SK-N-SH treated with all-trans-retinoic acid at 6 μM for 48 hours (cell line): ENCODE measurements around the gene GOLGA1.

Source experiments
- ATAC-seq: fragments of 200-7000 bp; cut with Tn5 transposase; 3 replicates; pipeline ENCODE4 v1.9.1; 2020; ENCODE audit warnings: mild to moderate bottlenecking, moderate library complexity
- ARNTL ChIP-seq: fragments of 450-650 bp; formaldehyde crosslinking; IDR thresholded peaks from 2 replicates; pipeline ENCODE4 v1.5.0; 2020; ENCODE audit warnings: low read depth, mild to moderate bottlenecking, moderate library complexity, borderline replicate concordance
- BACH2 ChIP-seq: fragments of 250-450 bp; sonication (Bioruptor Pico); IDR thresholded peaks from 2 replicates; pipeline ENCODE4 v1.9.0; 2021; ENCODE audit warnings: mild to moderate bottlenecking, borderline replicate concordance
- CSDC2 ChIP-seq: fragments of 250-450 bp; sonication (Bioruptor Pico); IDR thresholded peaks from 2 replicates; pipeline ENCODE4 v1.5.0; 2020; ENCODE audit warnings: mild to moderate bottlenecking, moderate library complexity
- ESRRG ChIP-seq: fragments of 250-450 bp; sonication (Bioruptor Pico); IDR thresholded peaks from 2 replicates; pipeline ENCODE4 v1.6.1; 2021; ENCODE audit warnings: mild to moderate bottlenecking
- GLIS3 ChIP-seq: fragments of 250-450 bp; sonication (Bioruptor Pico); IDR thresholded peaks from 2 replicates; pipeline ENCODE4 v1.5.0; 2020; ENCODE audit warnings: mild to moderate bottlenecking, moderate library complexity
- OSR1 ChIP-seq: fragments of 250-450 bp; sonication (Bioruptor Pico); IDR thresholded peaks from 2 replicates; pipeline ENCODE4 v1.8.0; 2022; ENCODE audit warnings: moderate library complexity, mild to moderate bottlenecking, inconsistent platforms
- POU6F1 ChIP-seq: fragments of 250-450 bp; sonication (Bioruptor Pico); IDR thresholded peaks from 2 replicates; pipeline ENCODE4 v1.8.0; 2021; ENCODE audit warnings: low read depth, mild to moderate bottlenecking, moderate library complexity, borderline replicate concordance
- PPARA ChIP-seq: fragments of 250-450 bp; sonication (Bioruptor Pico); IDR thresholded peaks from 2 replicates; pipeline ENCODE4 v1.5.0; 2020; ENCODE audit warnings: mild to moderate bottlenecking, borderline replicate concordance
- RARB ChIP-seq: fragments of 250-450 bp; sonication (Bioruptor Pico); IDR thresholded peaks from 2 replicates; pipeline ENCODE4 v1.8.0; 2021; ENCODE audit warnings: mild to moderate bottlenecking, moderate library complexity
- SNAI2 ChIP-seq: fragments of 250-450 bp; sonication (Bioruptor Pico); IDR thresholded peaks from 2 replicates; pipeline ENCODE4 v1.5.0; 2020; ENCODE audit warnings: mild to moderate bottlenecking, moderate library complexity
- TCF4 ChIP-seq: fragments of 250-450 bp; sonication (Bioruptor Pico); IDR thresholded peaks from 2 replicates; pipeline ENCODE4 v1.8.0; 2021; ENCODE audit warnings: mild to moderate bottlenecking, moderate library complexity, borderline replicate concordance
- TOX ChIP-seq: fragments of 250-450 bp; sonication (Bioruptor Pico); IDR thresholded peaks from 2 replicates; pipeline ENCODE4 v1.8.0; 2021; ENCODE audit warnings: mild to moderate bottlenecking, moderate library complexity, borderline replicate concordance
- ZFP3 ChIP-seq: fragments of 250-450 bp; sonication (Bioruptor Pico); IDR thresholded peaks from 2 replicates; pipeline ENCODE4 v1.5.0; 2020; ENCODE audit warnings: mild to moderate bottlenecking, moderate library complexity
- ZFP30 ChIP-seq: fragments of 450-650 bp; formaldehyde crosslinking; IDR thresholded peaks from 2 replicates; pipeline ENCODE4 v1.5.0; 2022; ENCODE audit warnings: mild to moderate bottlenecking, moderate library complexity
- ZNF70 ChIP-seq: fragments of 450-650 bp; formaldehyde crosslinking; IDR thresholded peaks from 2 replicates; pipeline ENCODE4 v1.5.0; 2020; ENCODE audit warnings: mild to moderate bottlenecking, moderate library complexity
- ZNF8 ChIP-seq: fragments of 450-650 bp; formaldehyde crosslinking; IDR thresholded peaks from 2 replicates; pipeline ENCODE4 v1.5.0; 2020; ENCODE audit warnings: mild to moderate bottlenecking, moderate library complexity
- TF ChIP-seq, protein P1 (sequence below): fragments of 250-450 bp; sonication (Bioruptor Pico); IDR thresholded peaks from 2 replicates; pipeline ENCODE4 v1.8.0; 2020; ENCODE audit warnings: mild to moderate bottlenecking, moderate library complexity, borderline replicate concordance
- TF ChIP-seq, protein P2 (sequence below): fragments of 250-450 bp; sonication (Bioruptor Pico); IDR thresholded peaks from 2 replicates; pipeline ENCODE4 v1.5.1; 2020; ENCODE audit warnings: low read depth, mild to moderate bottlenecking, moderate library complexity
- TF ChIP-seq, protein P3 (sequence below): fragments of 250-450 bp; sonication (Bioruptor Pico); IDR thresholded peaks from 2 replicates; pipeline ENCODE4 v1.5.0; 2020; ENCODE audit warnings: mild to moderate bottlenecking, moderate library complexity
- TF ChIP-seq, protein P4 (sequence below): fragments of 250-450 bp; sonication (Bioruptor Pico); IDR thresholded peaks from 2 replicates; pipeline ENCODE4 v1.5.1; 2021; ENCODE audit warnings: mild to moderate bottlenecking, moderate library complexity

Gene GOLGA1

DNA sequence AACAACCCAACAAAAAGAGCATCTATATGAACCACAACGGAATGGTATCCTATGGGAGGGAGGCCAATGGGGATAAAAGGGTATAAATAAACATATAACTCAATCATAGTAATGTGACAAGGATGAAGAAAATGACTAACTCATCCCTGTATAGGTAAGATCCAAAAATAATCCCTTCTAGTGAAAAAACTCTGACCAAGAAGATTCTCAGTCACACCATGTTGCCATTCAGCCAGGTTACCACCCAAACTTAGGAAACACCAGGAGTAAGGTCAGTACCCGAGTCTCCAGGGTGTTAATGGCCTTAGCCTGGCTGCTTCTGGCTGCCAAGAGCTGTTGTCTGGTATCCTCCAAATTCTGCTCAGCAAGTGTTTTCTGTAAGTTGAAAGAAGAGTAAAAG lies 32.8 kb downstream of the GOLGA1 start:
- no peak for ATAC-seq

DNA sequence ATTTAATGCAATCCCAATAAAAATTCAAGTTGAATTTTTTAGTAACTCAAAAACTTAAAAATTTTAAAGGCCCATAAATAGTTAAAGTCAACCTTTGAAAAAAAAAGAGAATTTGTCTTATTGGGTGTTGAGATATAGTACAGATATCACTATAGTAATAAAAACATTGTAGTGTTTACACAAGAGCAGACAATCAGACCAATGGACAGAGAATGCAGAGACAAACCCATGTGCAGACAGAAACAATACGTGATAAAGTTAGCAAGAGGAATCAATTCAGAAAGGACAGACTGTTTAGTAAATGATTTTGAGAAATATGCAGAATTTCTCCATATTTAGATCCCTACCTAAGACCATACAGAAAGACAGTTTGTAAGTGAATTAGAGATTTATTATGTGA lies 33.9 kb downstream of the GOLGA1 start:
- no peak for TF ChIP-seq ZNF8 (CRISPR knock-in tag)
- no peak for TF ChIP-seq OSR1
- TF ChIP-seq CSDC2 (CRISPR knock-in tag) = no peak
- TF ChIP-seq, protein P1, sequence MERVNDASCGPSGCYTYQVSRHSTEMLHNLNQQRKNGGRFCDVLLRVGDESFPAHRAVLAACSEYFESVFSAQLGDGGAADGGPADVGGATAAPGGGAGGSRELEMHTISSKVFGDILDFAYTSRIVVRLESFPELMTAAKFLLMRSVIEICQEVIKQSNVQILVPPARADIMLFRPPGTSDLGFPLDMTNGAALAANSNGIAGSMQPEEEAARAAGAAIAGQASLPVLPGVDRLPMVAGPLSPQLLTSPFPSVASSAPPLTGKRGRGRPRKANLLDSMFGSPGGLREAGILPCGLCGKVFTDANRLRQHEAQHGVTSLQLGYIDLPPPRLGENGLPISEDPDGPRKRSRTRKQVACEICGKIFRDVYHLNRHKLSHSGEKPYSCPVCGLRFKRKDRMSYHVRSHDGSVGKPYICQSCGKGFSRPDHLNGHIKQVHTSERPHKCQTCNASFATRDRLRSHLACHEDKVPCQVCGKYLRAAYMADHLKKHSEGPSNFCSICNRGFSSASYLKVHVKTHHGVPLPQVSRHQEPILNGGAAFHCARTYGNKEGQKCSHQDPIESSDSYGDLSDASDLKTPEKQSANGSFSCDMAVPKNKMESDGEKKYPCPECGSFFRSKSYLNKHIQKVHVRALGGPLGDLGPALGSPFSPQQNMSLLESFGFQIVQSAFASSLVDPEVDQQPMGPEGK (CRISPR knock-in tag) = no peak
- no peak for TF ChIP-seq BACH2
- TF ChIP-seq ESRRG (CRISPR knock-in tag) = no peak
- TF ChIP-seq ZFP3 (CRISPR knock-in tag) = no peak
- TF ChIP-seq ARNTL (CRISPR knock-in tag) = no peak
- TF ChIP-seq, protein P2, sequence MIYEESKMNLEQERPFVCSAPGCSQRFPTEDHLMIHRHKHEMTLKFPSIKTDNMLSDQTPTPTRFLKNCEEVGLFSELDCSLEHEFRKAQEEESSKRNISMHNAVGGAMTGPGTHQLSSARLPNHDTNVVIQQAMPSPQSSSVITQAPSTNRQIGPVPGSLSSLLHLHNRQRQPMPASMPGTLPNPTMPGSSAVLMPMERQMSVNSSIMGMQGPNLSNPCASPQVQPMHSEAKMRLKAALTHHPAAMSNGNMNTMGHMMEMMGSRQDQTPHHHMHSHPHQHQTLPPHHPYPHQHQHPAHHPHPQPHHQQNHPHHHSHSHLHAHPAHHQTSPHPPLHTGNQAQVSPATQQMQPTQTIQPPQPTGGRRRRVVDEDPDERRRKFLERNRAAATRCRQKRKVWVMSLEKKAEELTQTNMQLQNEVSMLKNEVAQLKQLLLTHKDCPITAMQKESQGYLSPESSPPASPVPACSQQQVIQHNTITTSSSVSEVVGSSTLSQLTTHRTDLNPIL (CRISPR knock-in tag) = no peak
- TF ChIP-seq SNAI2 (CRISPR knock-in tag) = no peak
- no peak for TF ChIP-seq TOX (CRISPR knock-in tag)
- no peak for TF ChIP-seq POU6F1 (CRISPR knock-in tag)
- no peak for TF ChIP-seq TCF4 (CRISPR knock-in tag)
- no peak for TF ChIP-seq ZFP30 (CRISPR knock-in tag)
- no peak for TF ChIP-seq RARB (CRISPR knock-in tag)
- TF ChIP-seq, all 23 proteins: peak for 0

More for the DNA sequence above, 32.8 kb downstream of the GOLGA1 start:
- TF ChIP-seq ZNF70 (CRISPR knock-in tag) (no peak), ZFP3 (CRISPR knock-in tag) (no peak), ARNTL (CRISPR knock-in tag) (no peak), CSDC2 (CRISPR knock-in tag) (no peak), PPARA (CRISPR knock-in tag) (no peak), GLIS3 (no peak), RARB (CRISPR knock-in tag) (no peak), ESRRG (CRISPR knock-in tag) (no peak), TCF4 (CRISPR knock-in tag) (no peak), SNAI2 (CRISPR knock-in tag) (no peak), ZNF8 (CRISPR knock-in tag) (no peak), POU6F1 (CRISPR knock-in tag) (no peak), BACH2 (no peak)
- TF ChIP-seq, protein P3, sequence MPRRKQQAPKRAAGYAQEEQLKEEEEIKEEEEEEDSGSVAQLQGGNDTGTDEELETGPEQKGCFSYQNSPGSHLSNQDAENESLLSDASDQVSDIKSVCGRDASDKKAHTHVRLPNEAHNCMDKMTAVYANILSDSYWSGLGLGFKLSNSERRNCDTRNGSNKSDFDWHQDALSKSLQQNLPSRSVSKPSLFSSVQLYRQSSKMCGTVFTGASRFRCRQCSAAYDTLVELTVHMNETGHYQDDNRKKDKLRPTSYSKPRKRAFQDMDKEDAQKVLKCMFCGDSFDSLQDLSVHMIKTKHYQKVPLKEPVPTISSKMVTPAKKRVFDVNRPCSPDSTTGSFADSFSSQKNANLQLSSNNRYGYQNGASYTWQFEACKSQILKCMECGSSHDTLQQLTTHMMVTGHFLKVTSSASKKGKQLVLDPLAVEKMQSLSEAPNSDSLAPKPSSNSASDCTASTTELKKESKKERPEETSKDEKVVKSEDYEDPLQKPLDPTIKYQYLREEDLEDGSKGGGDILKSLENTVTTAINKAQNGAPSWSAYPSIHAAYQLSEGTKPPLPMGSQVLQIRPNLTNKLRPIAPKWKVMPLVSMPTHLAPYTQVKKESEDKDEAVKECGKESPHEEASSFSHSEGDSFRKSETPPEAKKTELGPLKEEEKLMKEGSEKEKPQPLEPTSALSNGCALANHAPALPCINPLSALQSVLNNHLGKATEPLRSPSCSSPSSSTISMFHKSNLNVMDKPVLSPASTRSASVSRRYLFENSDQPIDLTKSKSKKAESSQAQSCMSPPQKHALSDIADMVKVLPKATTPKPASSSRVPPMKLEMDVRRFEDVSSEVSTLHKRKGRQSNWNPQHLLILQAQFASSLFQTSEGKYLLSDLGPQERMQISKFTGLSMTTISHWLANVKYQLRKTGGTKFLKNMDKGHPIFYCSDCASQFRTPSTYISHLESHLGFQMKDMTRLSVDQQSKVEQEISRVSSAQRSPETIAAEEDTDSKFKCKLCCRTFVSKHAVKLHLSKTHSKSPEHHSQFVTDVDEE (CRISPR knock-in tag) = no peak
- TF ChIP-seq, protein P4, sequence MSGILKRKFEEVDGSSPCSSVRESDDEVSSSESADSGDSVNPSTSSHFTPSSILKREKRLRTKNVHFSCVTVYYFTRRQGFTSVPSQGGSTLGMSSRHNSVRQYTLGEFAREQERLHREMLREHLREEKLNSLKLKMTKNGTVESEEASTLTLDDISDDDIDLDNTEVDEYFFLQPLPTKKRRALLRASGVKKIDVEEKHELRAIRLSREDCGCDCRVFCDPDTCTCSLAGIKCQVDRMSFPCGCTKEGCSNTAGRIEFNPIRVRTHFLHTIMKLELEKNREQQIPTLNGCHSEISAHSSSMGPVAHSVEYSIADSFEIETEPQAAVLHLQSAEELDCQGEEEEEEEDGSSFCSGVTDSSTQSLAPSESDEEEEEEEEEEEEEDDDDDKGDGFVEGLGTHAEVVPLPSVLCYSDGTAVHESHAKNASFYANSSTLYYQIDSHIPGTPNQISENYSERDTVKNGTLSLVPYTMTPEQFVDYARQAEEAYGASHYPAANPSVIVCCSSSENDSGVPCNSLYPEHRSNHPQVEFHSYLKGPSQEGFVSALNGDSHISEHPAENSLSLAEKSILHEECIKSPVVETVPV (CRISPR knock-in tag) = no peak

More for the DNA sequence above, 33.9 kb downstream of the GOLGA1 start:
- ATAC-seq = no peak
